HepG2 (cell line): ENCODE data around the gene PRRT1. TPM values are rescaled to one million over a fixed set of nuclear protein-coding genes. Genes with fewer than 3 reads are reported as not detected.

Experiments used
- CBX1 ChIP-seq: IDR thresholded peaks from one replicate; pipeline ENCODE4 v1.6.1; 2016; ENCODE audit warnings: antibody characterized with exemption, low read depth
- CREBL2 ChIP-seq: sonication (generic); formaldehyde crosslinking; IDR thresholded peaks from 2 replicates; pipeline ENCODE4 v1.8.1; 2023; ENCODE audit warnings: missing genetic modification reagents, mild to moderate bottlenecking, borderline replicate concordance
- ELF4 ChIP-seq: sonication (generic); formaldehyde crosslinking; IDR thresholded peaks from 2 replicates; pipeline ENCODE4 v1.5.0; 2020; ENCODE audit warnings: missing genetic modification reagents, mild to moderate bottlenecking, moderate library complexity, borderline replicate concordance
- FOXA3 ChIP-seq: IDR thresholded peaks from 2 replicates; pipeline ENCODE4 v1.6.1; 2016; ENCODE audit warnings: missing genetic modification reagents, missing compliant biosample characterization
- FOXK2 ChIP-seq: fragments of 450-650 bp; IDR thresholded peaks from 2 replicates; pipeline ENCODE4 v1.6.1; 2016
- HOXA9 ChIP-seq: sonication (generic); formaldehyde crosslinking; IDR thresholded peaks from 2 replicates; pipeline ENCODE4 v1.8.1; 2022; ENCODE audit warnings: missing genetic modification reagents, mild to moderate bottlenecking, moderate library complexity, borderline replicate concordance
- KAT2B ChIP-seq: fragments of 150-350 bp; IDR thresholded peaks from 2 replicates; pipeline ENCODE4 v1.6.1; 2014; ENCODE audit warnings: low read depth, low read length, borderline replicate concordance
- MAFG ChIP-seq: sonication (generic); formaldehyde crosslinking; IDR thresholded peaks from 2 replicates; pipeline ENCODE4 v1.5.1; 2020; ENCODE audit warnings: mild to moderate bottlenecking, missing genetic modification reagents
- MIER3 ChIP-seq: IDR thresholded peaks from 2 replicates; pipeline ENCODE4 v1.6.1; 2016; ENCODE audit warnings: missing compliant biosample characterization, borderline replicate concordance
- MTF2 ChIP-seq: sonication (generic); formaldehyde crosslinking; IDR thresholded peaks from 2 replicates; pipeline ENCODE4 v1.5.0; 2020; ENCODE audit warnings: missing genetic modification reagents, borderline replicate concordance
- NAIF1 ChIP-seq: sonication (generic); formaldehyde crosslinking; IDR thresholded peaks from 2 replicates; pipeline ENCODE4 v1.5.0; 2020; ENCODE audit warnings: mild to moderate bottlenecking, missing genetic modification reagents, borderline replicate concordance
- NCOA2 ChIP-seq: sonication (generic); formaldehyde crosslinking; IDR thresholded peaks from 2 replicates; pipeline ENCODE4 v1.8.0; 2022; ENCODE audit warnings: inconsistent platforms
- NCOA5 ChIP-seq: sonication (generic); formaldehyde crosslinking; IDR thresholded peaks from 2 replicates; pipeline ENCODE4 v1.4.0; 2020; ENCODE audit warnings: missing genetic modification reagents
- NFKB2 ChIP-seq: sonication (generic); formaldehyde crosslinking; IDR thresholded peaks from 2 replicates; pipeline ENCODE4 v1.4.0; 2020; ENCODE audit warnings: missing genetic modification reagents, borderline replicate concordance
- NKX3-1 ChIP-seq: sonication (generic); formaldehyde crosslinking; IDR thresholded peaks from 2 replicates; pipeline ENCODE4 v1.5.0; 2020; ENCODE audit warnings: missing genetic modification reagents
- SP5 ChIP-seq: IDR thresholded peaks from 2 replicates; pipeline ENCODE4 v1.6.1; 2016; ENCODE audit warnings: low read depth, borderline replicate concordance
- STAG1 ChIP-seq: sonication (generic); formaldehyde crosslinking; IDR thresholded peaks from 2 replicates; pipeline ENCODE4 v1.4.0; 2020; ENCODE audit warnings: missing genetic modification reagents
- STAT6 ChIP-seq: sonication (generic); formaldehyde crosslinking; IDR thresholded peaks from 2 replicates; pipeline ENCODE4 v1.4.0; 2020; ENCODE audit warnings: missing genetic modification reagents, mild to moderate bottlenecking, borderline replicate concordance
- ZFP62 ChIP-seq: sonication (generic); formaldehyde crosslinking; IDR thresholded peaks from 2 replicates; pipeline ENCODE4 v1.4.0; 2020; ENCODE audit warnings: missing genetic modification reagents
- ZNF282 ChIP-seq: fragments of 450-650 bp; IDR thresholded peaks from 2 replicates; pipeline ENCODE4 v1.6.1; 2018; ENCODE audit not compliant: partially characterized antibody
- ZNF292 ChIP-seq: sonication (generic); formaldehyde crosslinking; IDR thresholded peaks from 2 replicates; pipeline ENCODE4 v1.8.1; 2022; ENCODE audit warnings: mild to moderate bottlenecking, low read depth, missing genetic modification reagents, borderline replicate concordance
- ZNF331 ChIP-seq: sonication (generic); formaldehyde crosslinking; IDR thresholded peaks from 2 replicates; pipeline ENCODE4 v1.4.0; 2020; ENCODE audit warnings: missing genetic modification reagents
- ZNF337 ChIP-seq: sonication (generic); formaldehyde crosslinking; IDR thresholded peaks from 2 replicates; pipeline ENCODE4 v1.5.1; 2020; ENCODE audit warnings: missing genetic modification reagents, low read depth, mild to moderate bottlenecking, borderline replicate concordance
- ZNF441 ChIP-seq: sonication (generic); formaldehyde crosslinking; IDR thresholded peaks from 2 replicates; pipeline ENCODE4 v1.7.0; 2021; ENCODE audit warnings: missing genetic modification reagents, borderline replicate concordance
- ZNF451 ChIP-seq: sonication (generic); formaldehyde crosslinking; IDR thresholded peaks from 2 replicates; pipeline ENCODE4 v1.5.0; 2020; ENCODE audit warnings: mild to moderate bottlenecking, missing genetic modification reagents
- ZNF619 ChIP-seq: sonication (generic); formaldehyde crosslinking; IDR thresholded peaks from 2 replicates; pipeline ENCODE4 v1.4.0; 2020; ENCODE audit warnings: mild to moderate bottlenecking, missing genetic modification reagents
- ZSCAN29 ChIP-seq: sonication (generic); formaldehyde crosslinking; conservative IDR thresholded peaks from 2 replicates; pipeline ENCODE4 v1.4.0; 2020; ENCODE audit warnings: mild to moderate bottlenecking, missing genetic modification reagents
- polyA plus RNA-seq, 8 experiments: library from polyadenylated mRNA; depleted of rRNA in 3 of 8; stranded (reverse) in 7 of 8; unstranded in 1 of 8; fragments of >200 nt; fragmentation: Illumina TruSeq in 4 of 8; extraction: Trizol in 4 of 8; gene quantifications; 2 replicates each; pipeline versions ENCODE4 v1.2.1 to v1.2.3, GENCODE V29; 2011 to 2016; ENCODE audit warnings: low read depth in 4 of 8, missing spikeins in 1 of 8, mixed read lengths in 1 of 8; ENCODE audit not compliant: insufficient read depth in 1 of 8
- total RNA-seq, 5 experiments: library from RNA; depleted of rRNA; stranded (reverse); fragments of >200 nt; fragmentation: Illumina TruSeq; extraction: Trizol; gene quantifications; 2 replicates each; pipeline ENCODE4 v1.2.3, GENCODE V29; 2016; ENCODE audit warnings: low read depth in 1 of 5
- TF ChIP-seq, protein P1 (sequence below): sonication (generic); formaldehyde crosslinking; IDR thresholded peaks from 2 replicates; pipeline ENCODE4 v1.4.0; 2020; ENCODE audit warnings: mild to moderate bottlenecking, missing genetic modification reagents

The PRRT1 gene
- total and polyA plus RNA-seq, 2 of the 13 experiments (the other 11 are each of a cell fraction or from before 2014, with no cell fraction given), result 0.64 to 1.4 TPM

GRCh38 chr6:32195902-32196681 lies 44.4 kb upstream of the PRRT1 start (continued):
- TF ChIP-seq ZNF337 (peak; percentile 76; the same call in 1 of the 2 replicates), ZNF451 (CRISPR knock-in tag) (peak; percentile 79), NKX3-1 (CRISPR knock-in tag) (peak; percentile 58; the same call in 1 of the 2 replicates), FOXK2 (no peak), ZNF282 (no peak), STAG1 (CRISPR knock-in tag) (no peak; the same call in 1 of the 2 replicates), FOXA3 (CRISPR knock-in tag) (no peak), MAFG (peak; percentile 82; the same call in 1 of the 2 replicates), ZNF292 (CRISPR knock-in tag) (no peak), NCOA2 (peak; percentile 11), CBX1 (no peak), ZFP62 (CRISPR knock-in tag) (no peak), NFKB2 (peak; percentile 93; the same call in 1 of the 2 replicates), ZSCAN29 (CRISPR knock-in tag) (peak; percentile 63; the same call in 1 of the 2 replicates), ELF4 (CRISPR knock-in tag) (no peak), SP5 (no peak), KAT2B (no peak), MTF2 (peak; percentile 86; the same call in 1 of the 2 replicates), NCOA5 (peak; percentile 92; the same call in 1 of the 2 replicates), ZNF331 (CRISPR knock-in tag) (peak; percentile 80), NAIF1 (CRISPR knock-in tag) (no peak; the same call in 1 of the 2 replicates), HOXA9 (no peak), ZNF441 (CRISPR knock-in tag) (no peak), STAT6 (CRISPR knock-in tag) (no peak), MIER3 (CRISPR knock-in tag) (0 out of 2 replicates have a peak, but pooled peaks have one; percentile 86), CREBL2 (CRISPR knock-in tag) (no peak; the same call in 1 of the 2 replicates), ZNF619 (CRISPR knock-in tag) (peak; percentile 67; the same call in 1 of the 2 replicates)
- TF ChIP-seq, protein P1, sequence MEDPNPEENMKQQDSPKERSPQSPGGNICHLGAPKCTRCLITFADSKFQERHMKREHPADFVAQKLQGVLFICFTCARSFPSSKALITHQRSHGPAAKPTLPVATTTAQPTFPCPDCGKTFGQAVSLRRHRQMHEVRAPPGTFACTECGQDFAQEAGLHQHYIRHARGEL (CRISPR knock-in tag), result no peak
